G401 (cell line): ENCODE measurements around the gene B4GALT5. TPM values are rescaled to one million over a fixed set of nuclear protein-coding genes. Genes with fewer than 3 reads are reported as not detected.

Experiments
- total RNA-seq: library from RNA; depleted of rRNA; stranded (reverse); fragments of >200 nt; shearing (Covaris generic); gene quantifications from 2 replicates; pipeline ENCODE4 v1.2.3, GENCODE V29; 2014; rRNA removed

Gene B4GALT5
- total RNA-seq, 1 experiment from 2014 or later, result 38.4 TPM

Other genes with a start within 250 kb of the B4GALT5 start
- 0.12 and 0.14 TPM in 2 replicates for gene KCNB1, start 231.2 kb downstream of the B4GALT5 start, total RNA-seq
- gene PTGIS, start 145.7 kb downstream of the B4GALT5 start, total RNA-seq, result 13.6 and 15.3 TPM in 2 replicates
- 3.4 and 3.6 TPM in 2 replicates for gene SLC9A8, start 99.0 kb upstream of the B4GALT5 start, total RNA-seq
- 0.80 and 1.6 TPM in 2 replicates for gene SPATA2, start 201.7 kb upstream of the B4GALT5 start, total RNA-seq
- 75.1 and 79.8 TPM in 2 replicates for gene RNF114, start 222.5 kb upstream of the B4GALT5 start, total RNA-seq